ENCODE results near the gene PRKN.

DNA sequence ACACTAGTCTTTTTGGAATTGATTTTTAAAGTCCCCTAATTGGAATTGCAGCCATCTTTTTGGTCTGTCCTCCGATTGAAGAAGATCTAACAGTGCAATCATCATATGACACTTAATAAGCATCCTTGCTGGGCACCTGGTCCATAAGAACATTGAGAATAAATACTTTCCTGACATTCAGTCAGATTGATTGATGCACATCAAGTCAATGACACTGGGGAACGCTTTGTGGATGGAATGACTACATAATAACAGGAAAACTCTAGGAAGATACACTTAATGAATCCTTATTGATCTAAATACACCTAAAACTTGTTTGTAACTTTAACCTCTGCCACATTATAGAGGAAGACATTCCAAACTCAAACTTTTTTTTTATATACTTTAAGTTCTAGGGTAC is 255.7 kb downstream of the PRKN start:
- TF ChIP-seq, protein P1, sequence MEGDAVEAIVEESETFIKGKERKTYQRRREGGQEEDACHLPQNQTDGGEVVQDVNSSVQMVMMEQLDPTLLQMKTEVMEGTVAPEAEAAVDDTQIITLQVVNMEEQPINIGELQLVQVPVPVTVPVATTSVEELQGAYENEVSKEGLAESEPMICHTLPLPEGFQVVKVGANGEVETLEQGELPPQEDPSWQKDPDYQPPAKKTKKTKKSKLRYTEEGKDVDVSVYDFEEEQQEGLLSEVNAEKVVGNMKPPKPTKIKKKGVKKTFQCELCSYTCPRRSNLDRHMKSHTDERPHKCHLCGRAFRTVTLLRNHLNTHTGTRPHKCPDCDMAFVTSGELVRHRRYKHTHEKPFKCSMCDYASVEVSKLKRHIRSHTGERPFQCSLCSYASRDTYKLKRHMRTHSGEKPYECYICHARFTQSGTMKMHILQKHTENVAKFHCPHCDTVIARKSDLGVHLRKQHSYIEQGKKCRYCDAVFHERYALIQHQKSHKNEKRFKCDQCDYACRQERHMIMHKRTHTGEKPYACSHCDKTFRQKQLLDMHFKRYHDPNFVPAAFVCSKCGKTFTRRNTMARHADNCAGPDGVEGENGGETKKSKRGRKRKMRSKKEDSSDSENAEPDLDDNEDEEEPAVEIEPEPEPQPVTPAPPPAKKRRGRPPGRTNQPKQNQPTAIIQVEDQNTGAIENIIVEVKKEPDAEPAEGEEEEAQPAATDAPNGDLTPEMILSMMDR (IDR thresholded peaks at IDR 0.05) = no peak
- no peak for TF ChIP-seq POLR2A (IDR thresholded peaks at IDR 0.05)
